GM19372 (cell line): ENCODE results near the gene OBSCN.

Experiments used
- ATAC-seq: cut with Tn5 transposase; IDR thresholded peaks from one replicate; pipeline ENCODE4 v1.9.1; 2021; ENCODE audit warnings: mild to moderate bottlenecking, low read depth, moderate library complexity; ENCODE audit not compliant: unreplicated experiment

OBSCN gene

GRCh38 chr1:228407106-228408040, 199.5 kb downstream of the OBSCN start:
- ATAC-seq: no peak

- ATAC-seq: no peak
Observed at GRCh38 chr1:228408041-228408868, 200.4 kb downstream of the OBSCN start.

- no peak for ATAC-seq
Observed at GRCh38 chr1:228408869-228409805, 201.3 kb downstream of the OBSCN start.

- ATAC-seq: no peak
Observed at GRCh38 chr1:228410015-228410414, 202.2 kb downstream of the OBSCN start.

- ATAC-seq: no peak
Observed at GRCh38 chr1:228410671-228411070, 202.8 kb downstream of the OBSCN start.

- ATAC-seq: no peak
Observed at GRCh38 chr1:228411121-228411520, 203.3 kb downstream of the OBSCN start.

- ATAC-seq: no peak
Observed at GRCh38 chr1:228411548-228412430, 203.9 kb downstream of the OBSCN start.

GRCh38 chr1:228413241-228414010, 205.6 kb downstream of the OBSCN start:
- ATAC-seq: no peak

GRCh38 chr1:228414511-228415211, 206.8 kb downstream of the OBSCN start:
- ATAC-seq: no peak

- ATAC-seq: no peak
Observed at GRCh38 chr1:228415221-228415620, 207.4 kb downstream of the OBSCN start.

- no peak for ATAC-seq
Observed at GRCh38 chr1:228415853-228416216, 208.0 kb downstream of the OBSCN start.

- no peak for ATAC-seq
Observed at GRCh38 chr1:228416217-228416933, 208.5 kb downstream of the OBSCN start, which contains the start of gene TRIM17. TRIM17 (minus strand) TSS chr1:228416861; CDS start chr1:228415072, 1,789 bp downstream.

GRCh38 chr1:228417061-228417460, 209.2 kb downstream of the OBSCN start:
- ATAC-seq: no peak

- ATAC-seq: no peak
Observed at GRCh38 chr1:228417483-228418203, 209.8 kb downstream of the OBSCN start.

GRCh38 chr1:228420968-228421826, 213.4 kb downstream of the OBSCN start:
- no peak for ATAC-seq
